GM10266 (cell line): Measurements from ENCODE around the gene RNF114.
"Not testable (repeated sequence)": the region's sequence is repeated elsewhere in the genome, so short reads cannot be mapped to it uniquely, and the experiment has no call there.

Experiments
- DNase-seq: peaks from one replicate; pipeline ENCODE4 v3.0.0; 2012; ENCODE audit errors: extremely low spot score
- TF ChIP-seq, protein P1 (sequence below): IDR thresholded peaks from 2 replicates; pipeline ENCODE4 v1.5.1; 2012; ENCODE audit warnings: mild to moderate bottlenecking, low read depth; ENCODE audit not compliant: control insufficient read depth, insufficient read depth; ENCODE audit errors: missing control alignments

Gene RNF114

DNA sequence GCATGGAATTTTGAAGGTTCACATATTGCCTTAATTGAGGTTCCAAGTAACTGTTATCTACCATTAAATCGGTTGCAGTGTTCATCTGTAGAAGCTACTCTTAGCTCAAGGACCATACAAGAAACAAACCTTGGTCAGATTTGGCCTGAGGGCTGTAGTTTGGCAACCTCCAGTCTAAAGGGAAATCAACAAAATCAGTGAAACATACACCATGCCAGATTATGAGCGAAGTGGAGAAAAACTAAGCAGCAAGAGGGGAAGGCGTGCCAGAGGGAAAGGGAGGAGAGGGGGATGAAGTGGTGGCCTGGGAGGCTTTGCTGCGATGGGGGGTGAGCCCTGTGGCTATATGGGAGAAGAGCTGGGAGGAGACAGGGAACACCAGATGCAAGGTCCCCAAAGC lies 37.8 kb downstream of the RNF114 start:
- DNase-seq = no peak
- TF ChIP-seq, protein P1, sequence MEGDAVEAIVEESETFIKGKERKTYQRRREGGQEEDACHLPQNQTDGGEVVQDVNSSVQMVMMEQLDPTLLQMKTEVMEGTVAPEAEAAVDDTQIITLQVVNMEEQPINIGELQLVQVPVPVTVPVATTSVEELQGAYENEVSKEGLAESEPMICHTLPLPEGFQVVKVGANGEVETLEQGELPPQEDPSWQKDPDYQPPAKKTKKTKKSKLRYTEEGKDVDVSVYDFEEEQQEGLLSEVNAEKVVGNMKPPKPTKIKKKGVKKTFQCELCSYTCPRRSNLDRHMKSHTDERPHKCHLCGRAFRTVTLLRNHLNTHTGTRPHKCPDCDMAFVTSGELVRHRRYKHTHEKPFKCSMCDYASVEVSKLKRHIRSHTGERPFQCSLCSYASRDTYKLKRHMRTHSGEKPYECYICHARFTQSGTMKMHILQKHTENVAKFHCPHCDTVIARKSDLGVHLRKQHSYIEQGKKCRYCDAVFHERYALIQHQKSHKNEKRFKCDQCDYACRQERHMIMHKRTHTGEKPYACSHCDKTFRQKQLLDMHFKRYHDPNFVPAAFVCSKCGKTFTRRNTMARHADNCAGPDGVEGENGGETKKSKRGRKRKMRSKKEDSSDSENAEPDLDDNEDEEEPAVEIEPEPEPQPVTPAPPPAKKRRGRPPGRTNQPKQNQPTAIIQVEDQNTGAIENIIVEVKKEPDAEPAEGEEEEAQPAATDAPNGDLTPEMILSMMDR = no peak

DNA sequence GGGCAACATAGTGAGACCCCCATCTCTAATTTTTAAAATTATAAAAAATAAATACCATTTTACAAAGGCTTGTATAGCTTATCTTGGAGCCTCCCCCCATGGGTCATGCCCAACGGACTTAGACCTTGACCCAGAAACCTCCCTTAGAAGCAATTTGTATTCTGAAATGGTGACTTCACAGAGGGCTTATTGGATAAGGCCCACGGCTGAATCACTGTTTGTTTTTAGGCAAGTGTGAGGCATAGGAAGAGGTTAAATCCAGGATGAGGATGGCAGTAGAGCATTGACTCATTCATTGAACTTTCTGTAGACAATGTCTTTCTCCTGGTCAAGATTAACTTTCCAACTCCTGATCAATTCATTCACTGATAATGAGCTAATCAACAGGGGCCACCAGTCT lies 40.3 kb downstream of the RNF114 start:
- no peak for DNase-seq
- TF ChIP-seq, protein P1 = no peak

DNA sequence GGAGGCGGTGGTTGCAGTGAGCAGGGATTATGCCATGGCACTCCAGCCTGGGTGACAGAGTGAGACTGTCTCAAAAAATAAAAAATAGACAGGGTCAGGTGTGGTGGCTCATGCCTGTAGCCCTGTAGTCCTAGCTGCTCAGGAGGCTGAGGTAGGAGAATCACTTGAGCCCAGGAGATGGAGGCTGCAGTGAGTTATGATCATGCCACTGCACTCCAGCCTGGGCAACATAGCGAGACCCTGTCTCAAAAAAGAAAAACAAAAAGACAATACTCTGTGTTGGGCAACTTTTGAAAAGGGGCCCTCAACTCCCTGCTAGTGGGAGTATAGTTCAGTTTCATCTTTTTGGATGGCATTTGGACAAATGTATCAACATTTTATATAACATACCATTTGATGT lies 41.5 kb downstream of the RNF114 start:
- not testable (repeated sequence) for DNase-seq

DNA sequence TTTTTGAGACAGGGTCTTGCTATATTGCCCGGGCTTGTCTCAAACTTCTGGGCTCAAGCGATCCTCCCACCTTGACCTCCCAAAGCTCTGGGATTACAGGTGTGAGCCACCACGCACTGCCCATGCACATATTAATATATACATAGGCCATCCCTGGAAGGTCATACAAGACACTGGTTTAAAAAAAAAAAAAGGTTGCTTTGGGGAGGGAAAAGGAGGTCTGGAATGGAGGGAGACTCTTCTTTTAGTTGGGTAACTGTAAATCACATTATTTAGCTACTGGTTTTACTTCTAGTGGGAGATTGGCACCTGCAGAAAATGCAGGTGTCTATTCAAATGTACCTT lies 42.5 kb downstream of the RNF114 start:
- no peak for DNase-seq

DNA sequence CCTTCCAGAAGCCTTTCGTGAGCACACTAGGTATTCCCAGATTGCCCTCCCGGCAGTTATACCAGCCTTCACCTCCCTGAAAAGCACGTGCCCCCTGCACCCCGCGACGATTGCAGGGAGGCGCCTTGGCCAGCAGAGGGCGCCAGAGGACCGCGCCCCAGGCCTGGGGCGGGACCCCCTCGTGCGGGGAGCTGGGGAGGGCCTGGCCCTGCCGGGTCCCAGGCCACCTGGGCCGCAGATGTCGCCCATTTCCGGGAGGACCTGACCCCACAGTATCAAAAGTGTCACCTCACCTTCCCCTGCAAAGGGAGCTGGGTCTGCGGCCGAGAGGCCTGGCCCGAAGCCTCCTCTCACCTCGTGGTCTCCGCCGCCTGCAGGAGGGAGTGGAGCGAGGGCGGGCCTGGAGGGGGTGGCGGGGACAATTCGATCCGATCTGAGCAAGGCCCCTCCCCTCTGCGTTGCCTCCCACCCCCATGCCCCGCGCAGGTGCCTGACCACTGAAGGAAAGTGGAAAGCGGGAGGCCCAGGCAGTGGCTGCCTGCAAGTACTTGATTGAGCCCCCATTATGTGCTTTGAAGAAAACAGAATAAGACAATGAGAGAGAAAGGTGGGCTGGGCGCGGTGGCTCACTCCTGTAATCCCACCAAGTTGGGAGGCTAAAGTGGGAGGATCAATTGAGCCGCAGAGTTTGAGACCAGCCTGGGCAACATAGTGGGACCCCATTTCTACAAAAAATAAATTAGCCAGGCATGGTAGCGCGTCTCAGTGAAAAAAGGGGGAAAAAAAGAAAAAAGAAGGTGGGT lies 43.0 kb downstream of the RNF114 start:
- DNase-seq = peak; percentile 82
- TF ChIP-seq, protein P1 = peak; percentile 98

More for the DNA sequence above, 42.5 kb downstream of the RNF114 start:
- TF ChIP-seq, protein P1 = no peak

DNA sequence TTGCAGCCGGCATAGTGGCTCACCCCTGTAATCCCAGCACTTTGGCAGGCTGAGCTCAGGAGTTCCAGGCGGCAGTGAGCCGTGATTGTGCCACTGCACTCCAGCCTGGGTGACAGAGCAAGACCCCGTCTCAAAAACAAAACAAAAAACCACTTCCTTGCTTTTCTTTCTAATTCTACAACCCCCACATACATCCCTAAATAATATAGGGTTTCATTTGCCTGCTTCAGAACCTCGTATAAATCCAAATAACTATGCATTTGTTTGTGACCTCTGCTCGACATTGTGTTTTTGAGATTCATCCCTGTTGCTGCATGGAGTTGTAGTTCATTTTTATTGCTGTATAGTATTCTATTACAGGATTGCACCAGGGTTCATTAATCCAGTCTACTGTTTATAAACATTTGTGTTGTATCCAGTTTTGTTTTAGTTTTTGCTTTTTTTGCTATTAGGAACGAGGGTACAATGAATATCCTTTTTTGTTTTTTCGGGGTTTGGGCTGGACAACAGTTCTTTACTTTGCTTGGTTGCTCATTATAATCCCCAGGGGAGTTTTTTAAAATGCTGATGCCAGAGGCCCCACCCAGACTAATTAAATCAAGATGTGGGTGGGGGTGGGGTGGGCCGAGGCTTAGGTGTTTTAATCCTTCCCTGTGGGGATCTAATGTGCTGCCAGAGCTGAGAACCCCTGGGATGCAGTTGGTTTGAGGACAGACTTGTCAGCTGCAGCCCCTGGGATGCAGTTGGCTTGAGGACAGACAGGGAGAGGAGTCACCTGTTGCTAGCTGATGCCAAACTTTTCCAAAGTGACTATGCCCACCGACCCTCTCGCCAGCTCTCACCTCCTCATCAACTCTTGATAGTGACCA lies 44.2 kb downstream of the RNF114 start:
- TF ChIP-seq, protein P1 = no peak
- DNase-seq = no peak

DNA sequence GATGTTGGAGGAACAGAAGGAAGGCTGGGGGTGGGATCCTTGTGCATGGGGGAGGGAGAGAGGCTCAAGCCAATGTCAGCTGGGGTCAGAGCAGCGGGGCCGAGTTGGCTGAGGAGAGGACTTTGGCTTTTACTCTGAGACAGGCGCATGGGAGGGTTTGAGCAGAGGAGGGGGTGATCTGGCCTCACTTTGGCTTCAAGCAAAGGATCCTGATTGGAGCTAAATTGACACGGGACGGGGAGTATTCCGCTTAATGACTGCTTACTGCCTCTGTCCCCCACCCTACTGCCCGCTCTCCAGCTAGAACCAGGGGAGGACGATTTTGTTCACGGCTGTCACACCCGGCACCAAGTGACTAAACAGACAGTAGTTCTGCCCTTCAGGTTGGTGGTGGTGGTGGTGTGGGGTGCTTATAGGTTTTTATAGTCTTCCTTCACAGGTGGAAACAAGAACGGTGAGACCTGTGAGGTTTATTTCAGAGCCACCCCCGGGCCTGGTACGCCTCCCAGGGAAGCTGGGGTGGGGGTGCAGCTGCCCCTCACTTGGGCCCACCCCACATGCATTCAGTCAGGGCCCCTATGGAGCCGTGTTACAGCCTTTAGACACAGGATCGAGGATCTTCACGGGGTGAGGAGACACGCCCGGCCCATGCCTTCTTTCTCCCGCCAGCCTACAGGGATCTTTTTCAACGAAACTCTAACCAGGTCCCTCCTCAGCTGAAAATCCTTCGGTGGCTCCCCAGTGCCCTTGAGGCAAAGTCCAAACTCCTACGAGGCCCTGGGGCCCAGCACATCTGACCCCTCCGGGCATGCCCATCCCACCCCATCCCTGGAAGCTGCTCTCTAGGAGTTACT lies 45.2 kb downstream of the RNF114 start:
- TF ChIP-seq, protein P1 = no peak

More for the DNA sequence above, 45.2 kb downstream of the RNF114 start:
- DNase-seq = no peak
